ENCODE results near the gene PTPRK.

Gene PTPRK

GRCh38 chr6:128327890-128328289 is 192.5 kb downstream of the PTPRK start:
- no peak for TF ChIP-seq FOXM1 (IDR thresholded peaks at IDR 0.05; ENCODE audit: borderline replicate concordance)
- no peak for TF ChIP-seq FOXA1 (IDR thresholded peaks at IDR 0.05)
- no peak for TF ChIP-seq ZNF384 (IDR thresholded peaks at IDR 0.05)
- no peak for TF ChIP-seq HDGF (IDR thresholded peaks at IDR 0.05; ENCODE audit: borderline replicate concordance)
- no peak for TF ChIP-seq PKNOX1 (IDR thresholded peaks at IDR 0.05)
- TF ChIP-seq FOXK2 (IDR thresholded peaks at IDR 0.05): no peak
- TF ChIP-seq TARDBP (IDR thresholded peaks at IDR 0.05): no peak
- no peak for TF ChIP-seq CTBP1 (IDR thresholded peaks at IDR 0.05; ENCODE audit: borderline replicate concordance)
- TF ChIP-seq SP1 (IDR thresholded peaks at IDR 0.05): no peak
- ChIA-PET CTCF (interaction anchor here (0.6 kb wide), 2 partner anchors 159 to 189 kb away, joined by 3 read pairs; no protein-coding TSS in a partner anchor), POLR2A (no interaction called here)
- no peak for DNase-seq (ENCODE audit: extremely low spot score)

GRCh38 chr6:128323011-128323410 is 197.4 kb downstream of the PTPRK start:
- CTCF ChIA-PET: no interaction called here
- DNase-seq (ENCODE audit: extremely low spot score): no peak
- POLR2A ChIA-PET: no interaction called here
- TF ChIP-seq BHLHE40 (IDR thresholded peaks at IDR 0.05; ENCODE audit: borderline replicate concordance): no peak
- no peak for TF ChIP-seq HDGF (IDR thresholded peaks at IDR 0.05; ENCODE audit: borderline replicate concordance)
- TF ChIP-seq SP1 (IDR thresholded peaks at IDR 0.05): no peak
- no peak for TF ChIP-seq FOXK2 (IDR thresholded peaks at IDR 0.05)

GRCh38 chr6:128319946-128320345 is 200.5 kb downstream of the PTPRK start:
- DNase-seq (ENCODE audit: extremely low spot score): no peak
- POLR2A ChIA-PET: no interaction called here
- CTCF ChIA-PET: no interaction called here
- no peak for TF ChIP-seq PKNOX1 (IDR thresholded peaks at IDR 0.05)
- no peak for TF ChIP-seq SP1 (IDR thresholded peaks at IDR 0.05)
- TF ChIP-seq SUZ12 (IDR thresholded peaks at IDR 0.05): no peak
- TF ChIP-seq L3MBTL2 (conservative IDR thresholded peaks at IDR 0.05): no peak
- no peak for TF ChIP-seq CTBP1 (IDR thresholded peaks at IDR 0.05; ENCODE audit: borderline replicate concordance)
- no peak for TF ChIP-seq FOXM1 (IDR thresholded peaks at IDR 0.05; ENCODE audit: borderline replicate concordance)
- no peak for TF ChIP-seq FOXA1 (IDR thresholded peaks at IDR 0.05)
- no peak for TF ChIP-seq ELF4 (IDR thresholded peaks at IDR 0.05)
- no peak for TF ChIP-seq ARNT (IDR thresholded peaks at IDR 0.05)
- TF ChIP-seq TARDBP (IDR thresholded peaks at IDR 0.05): no peak
- no peak for TF ChIP-seq ZNF384 (IDR thresholded peaks at IDR 0.05)
- no peak for TF ChIP-seq FOXK2 (IDR thresholded peaks at IDR 0.05)
- no peak for TF ChIP-seq LEF1 (IDR thresholded peaks at IDR 0.05; ENCODE audit: borderline replicate concordance)
- no peak for TF ChIP-seq BHLHE40 (IDR thresholded peaks at IDR 0.05; ENCODE audit: borderline replicate concordance)
- no peak for TF ChIP-seq NFRKB (IDR thresholded peaks at IDR 0.05)
- TF ChIP-seq HDGF (IDR thresholded peaks at IDR 0.05; ENCODE audit: borderline replicate concordance): no peak

GRCh38 chr6:128319157-128319556 is 201.2 kb downstream of the PTPRK start:
- POLR2A ChIA-PET: no interaction called here
- CTCF ChIA-PET: no interaction called here

GRCh38 chr6:128316258-128316929 is 204.0 kb downstream of the PTPRK start:
- POLR2A ChIA-PET: no interaction called here
- CTCF ChIA-PET: no interaction called here
- TF ChIP-seq CTBP1 (IDR thresholded peaks at IDR 0.05; ENCODE audit: borderline replicate concordance) (no peak), SP1 (IDR thresholded peaks at IDR 0.05) (no peak), ELF4 (IDR thresholded peaks at IDR 0.05) (no peak), FOXK2 (IDR thresholded peaks at IDR 0.05) (no peak), FOXA1 (IDR thresholded peaks at IDR 0.05) (no peak), FOXM1 (IDR thresholded peaks at IDR 0.05; ENCODE audit: borderline replicate concordance) (no peak), BHLHE40 (IDR thresholded peaks at IDR 0.05; ENCODE audit: borderline replicate concordance) (no peak), ZNF384 (IDR thresholded peaks at IDR 0.05) (no peak), LEF1 (IDR thresholded peaks at IDR 0.05; ENCODE audit: borderline replicate concordance) (no peak), L3MBTL2 (conservative IDR thresholded peaks at IDR 0.05) (no peak), SUZ12 (IDR thresholded peaks at IDR 0.05) (no peak), PKNOX1 (IDR thresholded peaks at IDR 0.05) (no peak), NFRKB (IDR thresholded peaks at IDR 0.05) (no peak), ARNT (IDR thresholded peaks at IDR 0.05) (no peak), HDGF (IDR thresholded peaks at IDR 0.05; ENCODE audit: borderline replicate concordance) (no peak), TARDBP (IDR thresholded peaks at IDR 0.05) (no peak)
- DNase-seq (ENCODE audit: extremely low spot score): no peak

More at GRCh38 chr6:128319157-128319556, 201.2 kb downstream of the PTPRK start:
- TF ChIP-seq FOXM1 (IDR thresholded peaks at IDR 0.05; ENCODE audit: borderline replicate concordance): no peak
- no peak for TF ChIP-seq ELF4 (IDR thresholded peaks at IDR 0.05)
- no peak for TF ChIP-seq BHLHE40 (IDR thresholded peaks at IDR 0.05; ENCODE audit: borderline replicate concordance)
- TF ChIP-seq PKNOX1 (IDR thresholded peaks at IDR 0.05): no peak
- TF ChIP-seq ZNF384 (IDR thresholded peaks at IDR 0.05): no peak
- no peak for TF ChIP-seq LEF1 (IDR thresholded peaks at IDR 0.05; ENCODE audit: borderline replicate concordance)
- TF ChIP-seq L3MBTL2 (conservative IDR thresholded peaks at IDR 0.05): no peak
- TF ChIP-seq TARDBP (IDR thresholded peaks at IDR 0.05): no peak
- TF ChIP-seq SUZ12 (IDR thresholded peaks at IDR 0.05): no peak
- no peak for TF ChIP-seq FOXA1 (IDR thresholded peaks at IDR 0.05)
- TF ChIP-seq HDGF (IDR thresholded peaks at IDR 0.05; ENCODE audit: borderline replicate concordance): no peak
- DNase-seq (ENCODE audit: extremely low spot score): no peak

Data from HEK293T (cell line).